Caco-2 (cell line): ENCODE measurements around the gene SLC7A9. TPM values are rescaled to one million over a fixed set of nuclear protein-coding genes. Genes with fewer than 3 reads are reported as not detected.

Experiments
- BruUV-seq: library from RNA; stranded (reverse); fragments of 400-500 nt; replicated peaks from 2 replicates; lab custom pipeline; 2021; lab: Mats Ljungman, UMichigan
- CTCF ChIA-PET: fragments of 300-600 bp; sonication (Branson Sonifier 250); formaldehyde crosslinking; loops from one replicate; lab custom pipeline; 2022; ENCODE audit warnings: antibody characterized with exemption; lab: Charles Lee
- POLR2A ChIA-PET: fragments of 300-600 bp; sonication (Branson Sonifier 250); formaldehyde crosslinking; loops from one replicate; lab custom pipeline; 2022; ENCODE audit warnings: antibody characterized with exemption; lab: Charles Lee
- DNase-seq, 2 experiments: peaks; one replicate each; pipeline versions ENCODE4 v3.0.0 to v3.0.0-alpha.2; 2020 to 2022
- H3K27me3 ChIP-seq: replicated peaks from 2 replicates; pipeline ENCODE4 v1.6.0; 2011; ENCODE audit warnings: low read length; ENCODE audit not compliant: control insufficient read depth, insufficient read depth
- H3K36me3 ChIP-seq: 2 replicates; pipeline ENCODE4 v1.5.1; 2011; ENCODE audit warnings: low read length; ENCODE audit not compliant: control insufficient read depth, insufficient read depth
- H3K4me1 ChIP-seq: fragments of 250-450 bp; sonication (Bioruptor Pico); 2 replicates; pipeline ENCODE4 v1.5.1; 2020; ENCODE audit warnings: mild to moderate bottlenecking
- H3K4me3 ChIP-seq: 2 replicates; pipeline ENCODE4 v1.5.1; 2011; ENCODE audit warnings: low read depth, mild to moderate bottlenecking, control low read depth, low read length
- H3K9me3 ChIP-seq: fragments of 250-450 bp; sonication (Bioruptor Pico); 2 replicates; pipeline ENCODE4 v1.5.1; 2020; ENCODE audit warnings: mild to moderate bottlenecking, moderate library complexity
- H3K27ac Mint-ChIP-seq: one replicate; pipeline ENCODE4 v1.8.0; 2022; ENCODE audit warnings: mixed read lengths; ENCODE audit not compliant: unreplicated experiment
- H3K27me3 Mint-ChIP-seq: one replicate; pipeline ENCODE4 v1.8.0; 2022; ENCODE audit warnings: mixed read lengths; ENCODE audit not compliant: insufficient read depth, unreplicated experiment
- H3K36me3 Mint-ChIP-seq: one replicate; pipeline ENCODE4 v1.8.0; 2022; ENCODE audit warnings: mild to moderate bottlenecking, mixed read lengths; ENCODE audit not compliant: insufficient read depth, unreplicated experiment
- H3K4me1 Mint-ChIP-seq: one replicate; pipeline ENCODE4 v1.8.0; 2022; ENCODE audit warnings: low read depth, mixed read lengths; ENCODE audit not compliant: unreplicated experiment
- H3K4me3 Mint-ChIP-seq: one replicate; pipeline ENCODE4 v1.8.0; 2022; ENCODE audit warnings: mild to moderate bottlenecking, moderate library complexity, mixed read lengths; ENCODE audit not compliant: unreplicated experiment
- H3K9me3 Mint-ChIP-seq: one replicate; pipeline ENCODE4 v1.8.0; 2022; ENCODE audit warnings: mixed read lengths; ENCODE audit not compliant: unreplicated experiment
- intact Hi-C: fragments of 100-400 bp; cut with micrococcal nuclease; formaldehyde crosslinking; loops from one replicate; pipeline ENCODE4 v1.10.0; 2022; ENCODE audit not compliant: unreplicated experiment
- total RNA-seq: library from RNA; stranded (reverse); gene quantifications from 2 replicates; pipeline ENCODE4 v1.2.3, GENCODE V29; 2022
- TF ChIP-seq, protein P1 (sequence below), 2 experiments: fragments of 200-600 bp in 1 of 2; IDR thresholded peaks; 1 replicate in 1 of 2; 2 replicates in 1 of 2; pipeline versions ENCODE4 v1.5.1 to v1.8.0; 2011 to 2022; ENCODE audit warnings: antibody characterized with exemption in 1 of 2, control low read depth in 1 of 2, inconsistent platforms in 1 of 2, low read depth in 1 of 2, low read length in 1 of 2, mild to moderate bottlenecking in 1 of 2, moderate library complexity in 1 of 2; ENCODE audit not compliant: insufficient read depth in 1 of 2, severe bottlenecking in 1 of 2, unreplicated experiment in 1 of 2

Gene SLC7A9
- total RNA-seq, 1 experiment from 2014 or later = 3.6 TPM

DNA sequence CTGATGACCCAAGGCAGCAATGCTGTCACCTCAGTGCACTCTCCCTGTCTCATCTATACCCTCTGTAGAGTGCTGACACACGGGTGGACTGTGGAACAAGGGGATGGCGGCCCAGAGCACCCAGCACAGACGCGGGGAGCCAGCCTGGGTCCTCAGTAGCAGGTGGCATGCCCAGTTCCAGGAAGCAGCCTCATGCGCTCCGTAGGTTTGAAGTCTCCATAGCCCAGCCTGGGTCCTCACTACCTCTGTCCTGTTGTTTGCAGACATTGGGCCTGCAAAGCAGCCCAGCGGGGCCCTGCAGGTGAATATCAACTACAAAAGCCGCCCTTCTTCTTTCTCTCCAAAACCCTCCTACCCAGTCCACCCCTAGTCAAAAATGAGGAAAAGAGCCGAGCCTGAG is 5.0 kb upstream of the SLC7A9 start:
- no peak for DNase-seq
- H3K4me1 ChIP-seq = peaks cover 15% of the 10 kb centered on the region
- H3K4me3 ChIP-seq = no peak overlapping the region
- intact Hi-C loops = no loop called here
- ChIA-PET POLR2A (no interaction called here), CTCF (no interaction called here)
- Mint-ChIP-seq H3K27ac (no peak overlapping the region), H3K36me3 (no peaks in the 10 kb centered on the region), H3K9me3 (no peaks in the 10 kb centered on the region), H3K27me3 (no peaks in the 10 kb centered on the region), H3K4me3 (no peak overlapping the region), H3K4me1 (peaks cover 19% of the 10 kb centered on the region)
- H3K36me3 ChIP-seq = no peaks in the 10 kb centered on the region
- no TSS peak for BruUV-seq
- H3K9me3 ChIP-seq = no peaks in the 10 kb centered on the region
- TF ChIP-seq, protein P1, sequence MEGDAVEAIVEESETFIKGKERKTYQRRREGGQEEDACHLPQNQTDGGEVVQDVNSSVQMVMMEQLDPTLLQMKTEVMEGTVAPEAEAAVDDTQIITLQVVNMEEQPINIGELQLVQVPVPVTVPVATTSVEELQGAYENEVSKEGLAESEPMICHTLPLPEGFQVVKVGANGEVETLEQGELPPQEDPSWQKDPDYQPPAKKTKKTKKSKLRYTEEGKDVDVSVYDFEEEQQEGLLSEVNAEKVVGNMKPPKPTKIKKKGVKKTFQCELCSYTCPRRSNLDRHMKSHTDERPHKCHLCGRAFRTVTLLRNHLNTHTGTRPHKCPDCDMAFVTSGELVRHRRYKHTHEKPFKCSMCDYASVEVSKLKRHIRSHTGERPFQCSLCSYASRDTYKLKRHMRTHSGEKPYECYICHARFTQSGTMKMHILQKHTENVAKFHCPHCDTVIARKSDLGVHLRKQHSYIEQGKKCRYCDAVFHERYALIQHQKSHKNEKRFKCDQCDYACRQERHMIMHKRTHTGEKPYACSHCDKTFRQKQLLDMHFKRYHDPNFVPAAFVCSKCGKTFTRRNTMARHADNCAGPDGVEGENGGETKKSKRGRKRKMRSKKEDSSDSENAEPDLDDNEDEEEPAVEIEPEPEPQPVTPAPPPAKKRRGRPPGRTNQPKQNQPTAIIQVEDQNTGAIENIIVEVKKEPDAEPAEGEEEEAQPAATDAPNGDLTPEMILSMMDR (IDR thresholded peaks at IDR 0.05; ENCODE audit: insufficient read depth in 1 of 2, low read depth in 1 of 2, low read length in 1 of 2, severe bottlenecking in 1 of 2, unreplicated experiment in 1 of 2) = no peak
- no peaks in the 10 kb centered on the region for H3K27me3 ChIP-seq

DNA sequence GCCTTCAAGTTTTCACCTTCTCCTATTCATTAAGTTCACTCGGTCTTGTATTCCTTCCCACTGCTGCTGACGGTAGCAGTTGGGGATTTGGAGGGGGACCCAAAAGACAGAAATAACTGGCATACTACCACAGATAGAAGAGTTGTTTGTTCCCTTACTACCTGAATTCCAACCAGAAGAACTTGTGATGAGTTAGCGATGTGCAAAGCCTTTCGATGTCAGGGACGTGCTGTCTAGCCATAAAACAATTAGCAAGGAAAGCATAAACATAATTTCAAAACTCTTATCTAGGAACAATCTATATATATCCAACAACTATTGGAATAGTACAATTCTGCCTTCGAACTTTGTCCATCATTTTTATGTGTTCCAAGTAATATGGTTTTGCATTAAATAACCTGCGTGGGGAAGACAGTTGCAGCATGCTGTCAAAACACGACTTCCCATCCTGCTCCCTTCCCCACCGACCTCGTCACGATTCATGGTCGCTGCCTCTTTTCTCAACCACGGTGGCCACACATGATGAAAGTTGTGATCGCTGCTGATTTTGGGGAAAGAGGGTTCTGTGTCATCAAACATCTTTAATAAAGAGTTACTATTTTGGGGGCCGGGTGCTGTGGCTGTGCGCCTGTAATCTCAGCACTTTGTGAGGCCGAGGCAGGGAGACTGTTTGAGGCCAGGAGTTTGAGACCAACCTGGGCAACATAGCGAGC is 3.8 kb upstream of the SLC7A9 start:
- ChIA-PET POLR2A (no interaction called here), CTCF (no interaction called here)

DNA sequence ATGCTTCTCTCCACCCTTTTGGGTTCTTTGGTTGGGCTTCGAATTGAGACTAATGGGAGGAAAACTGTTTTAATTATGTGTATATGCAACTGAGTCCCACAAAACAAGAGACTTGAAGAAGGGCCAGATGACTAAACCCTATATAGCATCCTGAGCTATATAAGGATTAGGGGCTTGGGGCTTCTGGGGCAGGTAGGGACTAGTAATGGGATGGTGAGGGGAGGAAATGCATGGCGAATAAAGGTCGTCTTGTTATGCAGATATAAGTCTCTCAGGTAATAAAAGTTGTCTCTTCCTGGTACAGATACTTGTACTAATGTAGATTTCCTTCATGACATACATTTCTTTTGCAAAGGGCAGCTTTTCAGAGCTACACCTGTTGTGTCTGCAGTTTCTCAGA is 2.8 kb upstream of the SLC7A9 start:
- no peaks in the 10 kb centered on the region for H3K27me3 Mint-ChIP-seq
- H3K27ac Mint-ChIP-seq = no peak overlapping the region
- no peaks in the 10 kb centered on the region for H3K27me3 ChIP-seq
- H3K36me3 ChIP-seq = no peaks in the 10 kb centered on the region
- peaks cover 20% of the 10 kb centered on the region for H3K4me1 ChIP-seq
- DNase-seq = no peak
- H3K36me3 Mint-ChIP-seq = no peaks in the 10 kb centered on the region
- H3K9me3 Mint-ChIP-seq = no peaks in the 10 kb centered on the region
- peaks cover 23% of the 10 kb centered on the region for H3K4me1 Mint-ChIP-seq
- no peaks in the 10 kb centered on the region for H3K9me3 ChIP-seq
- H3K4me3 ChIP-seq = no peak overlapping the region
- intact Hi-C loops = no loop called here
- H3K4me3 Mint-ChIP-seq = no peak overlapping the region
- TF ChIP-seq, protein P1 (IDR thresholded peaks at IDR 0.05; ENCODE audit: insufficient read depth in 1 of 2, low read depth in 1 of 2, low read length in 1 of 2, severe bottlenecking in 1 of 2, unreplicated experiment in 1 of 2) = no peak
- no TSS peak for BruUV-seq
- CTCF ChIA-PET = no interaction called here
- POLR2A ChIA-PET = no interaction called here

More for the DNA sequence above, 3.8 kb upstream of the SLC7A9 start:
- Histone ChIP-seq H3K4me1 (peaks cover 20% of the 10 kb centered on the region), H3K4me3 (no peak overlapping the region), H3K36me3 (no peaks in the 10 kb centered on the region), H3K27me3 (no peaks in the 10 kb centered on the region), H3K9me3 (no peaks in the 10 kb centered on the region)
- no peak overlapping the region for H3K4me3 Mint-ChIP-seq
- no peaks in the 10 kb centered on the region for H3K9me3 Mint-ChIP-seq
- intact Hi-C loops = no loop called here
- no peak for DNase-seq
- TF ChIP-seq, protein P1 (IDR thresholded peaks at IDR 0.05; ENCODE audit: insufficient read depth in 1 of 2, low read depth in 1 of 2, low read length in 1 of 2, severe bottlenecking in 1 of 2, unreplicated experiment in 1 of 2) = no peak
- H3K36me3 Mint-ChIP-seq = no peaks in the 10 kb centered on the region
- H3K27ac Mint-ChIP-seq = no peak overlapping the region
- BruUV-seq = no TSS peak
- H3K27me3 Mint-ChIP-seq = no peaks in the 10 kb centered on the region
- H3K4me1 Mint-ChIP-seq = peaks cover 23% of the 10 kb centered on the region
